GM12874 (cell line): Measurements from ENCODE around the gene TMEM132D.

Source experiments
- CTCF ChIP-seq: IDR thresholded peaks from 2 replicates; pipeline ENCODE4 v1.5.1; 2011; ENCODE audit warnings: low read depth, mild to moderate bottlenecking, control low read depth, low read length, moderate library complexity; ENCODE audit not compliant: insufficient read depth

TMEM132D gene

GRCh38 chr12:129622566-129622965 lies 281.3 kb downstream of the TMEM132D start:
- no peak for TF ChIP-seq CTCF

GRCh38 chr12:129619271-129619670 lies 284.6 kb downstream of the TMEM132D start:
- TF ChIP-seq CTCF = no peak

- no peak for TF ChIP-seq CTCF
Observed at GRCh38 chr12:129617849-129618248, 286.0 kb downstream of the TMEM132D start.

GRCh38 chr12:129615001-129615400 lies 288.8 kb downstream of the TMEM132D start:
- TF ChIP-seq CTCF = no peak

GRCh38 chr12:129614221-129614885 lies 289.5 kb downstream of the TMEM132D start:
- TF ChIP-seq CTCF = no peak

- TF ChIP-seq CTCF = no peak
Observed at GRCh38 chr12:129613314-129613713, 290.5 kb downstream of the TMEM132D start.

- TF ChIP-seq CTCF = no peak
Observed at GRCh38 chr12:129610601-129611120, 293.2 kb downstream of the TMEM132D start.

GRCh38 chr12:129607756-129608155 lies 296.1 kb downstream of the TMEM132D start:
- no peak for TF ChIP-seq CTCF
